K562 (cell line): ENCODE results near the gene CCDC92. TPM values are rescaled to one million over a fixed set of nuclear protein-coding genes. Genes with fewer than 3 reads are reported as not detected.

Source experiments
- CEBPB ChIP-seq: fragments of 450-650 bp; IDR thresholded peaks from 2 replicates; pipeline ENCODE4 v1.6.1; 2016; ENCODE audit warnings: missing genetic modification characterization, missing compliant biosample characterization
- CEBPG ChIP-seq, 3 experiments: fragments of 200-800 bp in 1 of 3; sonication (Bioruptor generic) in 1 of 3; sonication (generic) in 1 of 3; formaldehyde crosslinking in 1 of 3; IDR thresholded peaks in 2 of 3; conservative IDR thresholded peaks in 1 of 3; 2 replicates each; pipeline versions ENCODE4 v1.6.1 to v1.8.0; 2016 to 2022; ENCODE audit warnings: missing compliant biosample characterization in 2 of 3, missing genetic modification characterization in 2 of 3, mild to moderate bottlenecking in 1 of 3, missing genetic modification reagents in 1 of 3
- CREM ChIP-seq: IDR thresholded peaks from 2 replicates; pipeline ENCODE4 v1.6.1; 2014; ENCODE audit warnings: antibody characterized with exemption, low read depth
- NR2C2 ChIP-seq, 2 experiments: fragments of 200-800 bp in 1 of 2; sonication (Bioruptor generic) in 1 of 2; sonication (generic) in 1 of 2; formaldehyde crosslinking in 1 of 2; IDR thresholded peaks; 2 replicates each; pipeline versions ENCODE4 v1.6.1 to v1.8.0; 2016 to 2022; ENCODE audit warnings: mild to moderate bottlenecking in 1 of 2, missing compliant biosample characterization in 1 of 2, missing genetic modification characterization in 1 of 2, missing genetic modification reagents in 1 of 2
- RAD21 ChIP-seq, 2 experiments: fragments of 250-450 bp in 1 of 2; fragments of 450-650 bp in 1 of 2; sonication (Bioruptor Pico) in 1 of 2; formaldehyde crosslinking in 1 of 2; IDR thresholded peaks in 1 of 2; conservative IDR thresholded peaks in 1 of 2; 2 replicates each; pipeline versions ENCODE4 v1.4.0 to v1.8.0; 2020 to 2022; ENCODE audit warnings: mild to moderate bottlenecking in 2 of 2, moderate library complexity in 1 of 2
- SMC3 ChIP-seq: conservative IDR thresholded peaks from 2 replicates; pipeline ENCODE4 v1.6.1; 2011; ENCODE audit warnings: low read depth, low read length, improper control_type of control experiment; ENCODE audit not compliant: insufficient read depth
- TEAD4 ChIP-seq, 2 experiments: sonication (generic) in 1 of 2; formaldehyde crosslinking in 1 of 2; IDR thresholded peaks; 2 replicates each; pipeline versions ENCODE4 v1.6.1 to v1.8.0; 2012 to 2022; ENCODE audit warnings: borderline replicate concordance in 1 of 2, inconsistent platforms in 1 of 2, low read length in 1 of 2, mild to moderate bottlenecking in 1 of 2, missing genetic modification reagents in 1 of 2
- polyA plus RNA-seq, 8 experiments: library from polyadenylated mRNA; depleted of rRNA in 4 of 8; stranded (reverse) in 5 of 8; unstranded in 3 of 8; fragments of >200 nt; fragmentation: Nextera tagmentation in 2 of 8; fragmentation: Illumina TruSeq in 1 of 8; extraction: Ambion mirVana in 2 of 8; extraction: Trizol in 1 of 8; gene quantifications; 2 replicates each; pipeline versions ENCODE4 v1.2.1 to v1.2.3, GENCODE V29; 2011 to 2014; ENCODE audit warnings: inconsistent platforms in 1 of 8, missing spikeins in 1 of 8
- total RNA-seq, 7 experiments: library from RNA; depleted of rRNA in 6 of 7; stranded (reverse); fragments of >200 nt in 6 of 7; fragmentation: Illumina TruSeq in 2 of 7; extraction: Trizol in 2 of 7; gene quantifications; 2 replicates each; pipeline versions ENCODE4 v1.2.1 to v1.2.3, GENCODE V29; 2011 to 2021; ENCODE audit warnings: low replicate concordance in 1 of 7
- TF ChIP-seq, protein P1 (sequence below): fragments of 450-650 bp; formaldehyde crosslinking; IDR thresholded peaks from 2 replicates; pipeline ENCODE4 v1.4.0; 2020; ENCODE audit warnings: mild to moderate bottlenecking, moderate library complexity
- TF ChIP-seq, protein P2 (sequence below): fragments of 250-450 bp; sonication (Bioruptor Pico); IDR thresholded peaks from 2 replicates; pipeline ENCODE4 v1.5.0; 2020; ENCODE audit warnings: mild to moderate bottlenecking

Gene CCDC92
- total and polyA plus RNA-seq, 9 of the 15 experiments (the other 6 are each of a cell fraction or from before 2014, with no cell fraction given) = 0.27 to 5.9 (median 2.1) TPM

DNA sequence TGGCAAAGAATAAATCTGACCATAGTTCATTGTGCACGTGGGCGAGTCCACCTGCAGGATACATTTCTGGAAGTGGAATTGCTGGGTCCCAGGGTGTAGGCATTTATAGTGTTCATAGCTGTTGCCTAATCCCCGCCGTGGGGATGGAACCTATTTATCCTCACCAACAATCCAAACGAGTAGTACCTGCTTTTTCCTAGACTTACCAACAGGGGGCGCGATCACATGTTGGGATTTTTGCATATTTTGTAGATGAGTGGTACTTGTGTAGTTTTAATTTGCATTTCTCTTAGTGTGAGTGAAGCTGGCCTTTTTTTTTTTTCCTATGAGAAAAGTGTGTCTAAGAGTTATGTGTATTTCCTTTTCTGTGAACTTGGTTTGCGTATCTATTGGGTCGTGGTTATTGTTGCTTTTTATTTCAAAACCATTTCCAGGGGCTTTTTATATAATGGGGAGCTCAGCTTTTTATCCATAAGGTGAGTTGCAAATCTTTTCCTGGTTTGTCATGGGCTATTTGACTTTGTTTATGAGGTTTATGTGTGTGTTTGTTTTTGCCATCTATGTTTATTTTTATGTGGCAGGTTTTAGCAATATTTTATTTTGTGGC lies 67.2 kb downstream of the CCDC92 start (continued):
- TF ChIP-seq, protein P1, sequence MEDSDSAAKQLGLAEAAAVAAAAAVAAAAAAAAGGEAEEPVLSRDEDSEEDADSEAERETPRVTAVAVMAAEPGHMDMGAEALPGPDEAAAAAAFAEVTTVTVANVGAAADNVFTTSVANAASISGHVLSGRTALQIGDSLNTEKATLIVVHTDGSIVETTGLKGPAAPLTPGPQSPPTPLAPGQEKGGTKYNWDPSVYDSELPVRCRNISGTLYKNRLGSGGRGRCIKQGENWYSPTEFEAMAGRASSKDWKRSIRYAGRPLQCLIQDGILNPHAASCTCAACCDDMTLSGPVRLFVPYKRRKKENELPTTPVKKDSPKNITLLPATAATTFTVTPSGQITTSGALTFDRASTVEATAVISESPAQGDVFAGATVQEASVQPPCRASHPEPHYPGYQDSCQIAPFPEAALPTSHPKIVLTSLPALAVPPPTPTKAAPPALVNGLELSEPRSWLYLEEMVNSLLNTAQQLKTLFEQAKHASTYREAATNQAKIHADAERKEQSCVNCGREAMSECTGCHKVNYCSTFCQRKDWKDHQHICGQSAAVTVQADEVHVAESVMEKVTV (CRISPR knock-in tag) = 0 out of 2 replicates have a peak, but pooled peaks have one; percentile 17
- peak; percentile 70 for TF ChIP-seq CEBPB (tag)
- no peak for TF ChIP-seq NR2C2 (CRISPR knock-in tag; IDR thresholded peaks at IDR 0.05)
- no peak for TF ChIP-seq NR2C2 (tag; IDR thresholded peaks at IDR 0.05)
- TF ChIP-seq TEAD4 (IDR thresholded peaks at IDR 0.05; ENCODE audit: low read length) = peak; percentile 41
- no peak for TF ChIP-seq TEAD4 (CRISPR knock-in tag; IDR thresholded peaks at IDR 0.05; ENCODE audit: borderline replicate concordance)
- 0 out of 2 replicates have a peak, but pooled peaks have one; percentile 35 for TF ChIP-seq SMC3
- TF ChIP-seq, protein P2, sequence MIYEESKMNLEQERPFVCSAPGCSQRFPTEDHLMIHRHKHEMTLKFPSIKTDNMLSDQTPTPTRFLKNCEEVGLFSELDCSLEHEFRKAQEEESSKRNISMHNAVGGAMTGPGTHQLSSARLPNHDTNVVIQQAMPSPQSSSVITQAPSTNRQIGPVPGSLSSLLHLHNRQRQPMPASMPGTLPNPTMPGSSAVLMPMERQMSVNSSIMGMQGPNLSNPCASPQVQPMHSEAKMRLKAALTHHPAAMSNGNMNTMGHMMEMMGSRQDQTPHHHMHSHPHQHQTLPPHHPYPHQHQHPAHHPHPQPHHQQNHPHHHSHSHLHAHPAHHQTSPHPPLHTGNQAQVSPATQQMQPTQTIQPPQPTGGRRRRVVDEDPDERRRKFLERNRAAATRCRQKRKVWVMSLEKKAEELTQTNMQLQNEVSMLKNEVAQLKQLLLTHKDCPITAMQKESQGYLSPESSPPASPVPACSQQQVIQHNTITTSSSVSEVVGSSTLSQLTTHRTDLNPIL (CRISPR knock-in tag) = no peak
- TF ChIP-seq CEBPG (CRISPR knock-in tag; IDR thresholded peaks at IDR 0.05) = no peak
- TF ChIP-seq CEBPG (tag; conservative IDR thresholded peaks at IDR 0.05 in 1 of 2, IDR thresholded peaks at IDR 0.05 in 1 of 2) = peak in 1 of 2 experiments; percentile 32; a peak in 2 of 4 replicates
- TF ChIP-seq RAD21 (CRISPR knock-in tag; conservative IDR thresholded peaks at IDR 0.05 in 1 of 2, IDR thresholded peaks at IDR 0.05 in 1 of 2) = peak; percentile 43 to 66
- 0 out of 2 replicates have a peak, but pooled peaks have one; percentile 6 for TF ChIP-seq CREM
